ENCODE measurements around the gene SLC12A5.

SLC12A5 gene

DNA sequence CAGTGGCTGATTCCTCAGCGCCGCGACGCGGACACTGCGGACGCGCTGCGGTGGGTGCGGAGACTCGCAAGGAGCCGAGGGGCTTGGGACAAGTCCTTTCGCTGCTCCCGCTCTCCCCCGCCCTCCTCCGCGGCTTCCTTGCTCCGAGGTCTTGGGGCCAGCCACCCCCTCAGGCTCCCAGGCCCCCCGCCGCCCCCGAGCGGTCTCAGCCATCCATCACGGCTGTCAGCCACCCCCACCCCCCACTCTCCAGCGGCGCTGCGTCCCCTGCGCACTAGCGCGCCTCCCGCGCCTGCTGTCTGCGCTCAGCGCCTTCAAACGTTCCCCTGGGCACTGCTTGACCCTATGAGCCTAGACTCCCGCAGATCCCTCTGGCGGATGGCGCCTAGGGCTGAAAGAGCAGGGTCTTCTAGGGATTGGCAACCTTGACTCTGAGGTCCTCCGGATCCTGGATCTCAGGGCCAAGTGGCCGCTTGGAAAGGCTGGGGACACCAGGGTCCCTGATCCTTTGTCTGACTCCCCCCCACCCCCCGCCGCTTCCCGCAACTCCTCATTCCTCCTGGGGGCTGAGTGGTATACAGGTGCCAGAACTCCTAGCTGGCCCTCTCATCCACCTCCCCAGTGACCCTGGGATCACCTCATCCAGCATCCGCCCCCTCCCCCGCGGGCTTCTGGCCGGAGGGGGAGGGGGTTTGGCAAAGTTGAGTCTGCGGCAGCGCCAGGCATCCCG is 1.4 kb downstream of the SLC12A5 start:
- Histone ChIP-seq H3K9me3 (ENCODE audit: insufficient read depth, low read depth, low read length) (peaks cover 4% of the 10 kb centered on the region), H3K9ac (ENCODE audit: low read length) (no peak overlapping the region), H2AFZ (ENCODE audit: insufficient read depth, low read length, poor library complexity) (no peak overlapping the region), H4K8ac (ENCODE audit: low read depth, low read length) (no peak overlapping the region), H2BK120ac (ENCODE audit: insufficient read depth, low read length, poor library complexity) (no peak overlapping the region), H3K4me1 (ENCODE audit: control insufficient read depth in 1 of 2, insufficient read depth in 2 of 2, low read length in 2 of 2) (peaks cover 0 to 6% of the 10 kb centered on the region in 2 experiments), H2BK5ac (ENCODE audit: low read depth, low read length, poor library complexity) (no peak overlapping the region), H4K91ac (ENCODE audit: low read depth, low read length) (no peak overlapping the region), H3K18ac (ENCODE audit: low read length) (no peak overlapping the region), H2BK12ac (ENCODE audit: low read length) (no peak overlapping the region), H3K23ac (ENCODE audit: low read length) (no peak overlapping the region), H3K4ac (ENCODE audit: low read depth, low read length) (no peak overlapping the region), H3K36me3 (ENCODE audit: control insufficient read depth in 1 of 2, insufficient read depth in 2 of 2, low read length in 2 of 2) (no peaks in the 10 kb centered on the region), H3K79me1 (ENCODE audit: low read length) (no peaks in the 10 kb centered on the region), H3K27ac (ENCODE audit: low read depth, low read length) (no peak overlapping the region), H3K4me2 (ENCODE audit: low read length) (no peak overlapping the region), H3K4me3 (ENCODE audit: low read depth, low read length) (no peak overlapping the region), H3K14ac (ENCODE audit: low read length) (no peak overlapping the region), H3K27me3 (ENCODE audit: insufficient read depth, low read length) (peaks cover 61% of the 10 kb centered on the region), H2AK5ac (ENCODE audit: low read length) (no peak overlapping the region), H4K12ac (ENCODE audit: low read depth, low read length) (no peak overlapping the region), H3K79me2 (ENCODE audit: control insufficient read depth, insufficient read depth, low read length, poor library complexity) (no peaks in the 10 kb centered on the region)
- no CpG with 5 or more reads among the region's 49 CpGs for WGBS (ENCODE audit: extremely low coverage, insufficient coverage, insufficient read length)
- DNase-seq: no peak

DNA sequence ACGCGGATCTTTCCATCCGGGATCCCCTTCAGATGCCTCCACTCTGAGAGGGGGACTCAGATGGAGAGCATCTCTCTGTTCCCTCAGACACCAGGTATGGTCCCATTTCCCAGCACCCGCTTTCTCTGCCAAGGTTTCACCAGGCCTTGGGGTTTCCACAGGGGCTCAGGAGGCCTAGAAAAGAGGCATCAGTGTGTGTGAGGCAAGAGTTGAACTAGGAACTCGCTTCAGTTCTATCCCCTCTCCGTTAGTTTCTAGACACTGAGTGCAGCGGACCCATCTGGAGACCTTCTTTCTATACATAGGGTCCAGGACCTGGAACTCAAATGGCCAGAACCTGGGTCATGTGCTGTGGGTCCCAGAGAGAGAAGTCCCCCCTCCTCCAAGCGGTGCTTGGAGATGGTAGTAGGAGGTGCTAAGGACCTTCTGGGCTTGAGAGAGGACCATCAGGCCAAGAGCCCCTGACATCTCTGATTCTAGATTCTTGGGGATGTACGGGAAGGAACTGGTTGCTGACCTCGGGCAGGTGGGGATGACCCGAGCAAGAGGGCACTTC is 2.1 kb downstream of the SLC12A5 start:
- no peak overlapping the region for H2BK5ac ChIP-seq (ENCODE audit: low read depth, low read length, poor library complexity)
- WGBS (ENCODE audit: extremely low coverage, insufficient coverage, insufficient read length): no CpG with 5 or more reads among the region's 11 CpGs

DNA sequence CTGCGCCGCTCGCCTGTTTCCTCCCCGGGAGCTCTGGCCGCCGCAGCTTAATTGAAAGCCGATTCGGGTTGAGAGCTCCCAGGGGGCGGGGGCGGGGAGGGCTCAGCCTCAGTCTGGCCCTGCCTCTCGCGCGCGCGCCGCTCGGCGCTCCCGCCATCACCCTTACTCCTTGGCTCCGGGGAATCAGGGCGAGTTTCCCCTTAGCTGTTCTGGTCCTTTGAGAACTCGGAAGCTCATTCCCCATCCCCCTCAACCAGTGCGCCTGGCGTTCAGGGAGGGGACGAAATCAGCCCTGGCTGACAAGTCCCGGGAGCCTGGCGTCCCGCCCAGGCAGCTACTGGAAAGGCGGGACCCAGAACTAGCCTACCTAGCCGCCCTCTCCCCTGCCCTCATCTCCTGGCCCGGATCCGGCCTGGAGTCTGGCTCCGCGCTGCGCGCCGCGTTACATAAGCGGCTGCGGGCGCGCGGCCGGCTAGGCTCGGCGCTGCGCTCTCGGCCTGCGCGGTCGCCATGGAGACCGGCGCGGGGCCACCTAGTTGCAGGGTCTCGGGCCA is 2.8 kb downstream of the SLC12A5 start:
- WGBS (ENCODE audit: extremely low coverage, insufficient coverage, insufficient read length): no CpG with 5 or more reads among the region's 55 CpGs
- Histone ChIP-seq H2BK5ac (ENCODE audit: low read depth, low read length, poor library complexity) (no peak overlapping the region), H4K12ac (ENCODE audit: low read depth, low read length) (no peak overlapping the region), H3K4me2 (ENCODE audit: low read length) (peak overlapping the region; percentile 54), H3K4me3 (ENCODE audit: low read depth, low read length) (no peak overlapping the region), H3K4ac (ENCODE audit: low read depth, low read length) (no peak overlapping the region), H3K18ac (ENCODE audit: low read length) (no peak overlapping the region), H2BK120ac (ENCODE audit: insufficient read depth, low read length, poor library complexity) (no peak overlapping the region), H3K4me1 (ENCODE audit: control insufficient read depth in 1 of 2, insufficient read depth in 2 of 2, low read length in 2 of 2) (peaks cover 0 to 6% of the 10 kb centered on the region in 2 experiments), H3K9me3 (ENCODE audit: insufficient read depth, low read depth, low read length) (peaks cover 4% of the 10 kb centered on the region), H4K8ac (ENCODE audit: low read depth, low read length) (no peak overlapping the region), H3K27ac (ENCODE audit: low read depth, low read length) (no peak overlapping the region), H3K27me3 (ENCODE audit: insufficient read depth, low read length) (peaks cover 61% of the 10 kb centered on the region), H2AK5ac (ENCODE audit: low read length) (no peak overlapping the region), H3K79me1 (ENCODE audit: low read length) (no peaks in the 10 kb centered on the region), H2BK12ac (ENCODE audit: low read length) (no peak overlapping the region), H3K23ac (ENCODE audit: low read length) (no peak overlapping the region), H3K14ac (ENCODE audit: low read length) (no peak overlapping the region), H4K91ac (ENCODE audit: low read depth, low read length) (no peak overlapping the region), H3K36me3 (ENCODE audit: control insufficient read depth in 1 of 2, insufficient read depth in 2 of 2, low read length in 2 of 2) (no peaks in the 10 kb centered on the region), H2AFZ (ENCODE audit: insufficient read depth, low read length, poor library complexity) (no peak overlapping the region), H3K79me2 (ENCODE audit: control insufficient read depth, insufficient read depth, low read length, poor library complexity) (no peaks in the 10 kb centered on the region), H3K9ac (ENCODE audit: low read length) (no peak overlapping the region)
- peak; percentile 45 to 72 for DNase-seq

More for the DNA sequence above, 2.1 kb downstream of the SLC12A5 start:
- Histone ChIP-seq H3K27ac (ENCODE audit: low read depth, low read length) (no peak overlapping the region), H4K91ac (ENCODE audit: low read depth, low read length) (no peak overlapping the region), H3K27me3 (ENCODE audit: insufficient read depth, low read length) (peaks cover 61% of the 10 kb centered on the region), H3K36me3 (ENCODE audit: control insufficient read depth in 1 of 2, insufficient read depth in 2 of 2, low read length in 2 of 2) (no peaks in the 10 kb centered on the region), H4K12ac (ENCODE audit: low read depth, low read length) (no peak overlapping the region), H3K14ac (ENCODE audit: low read length) (no peak overlapping the region), H3K23ac (ENCODE audit: low read length) (no peak overlapping the region), H3K79me2 (ENCODE audit: control insufficient read depth, insufficient read depth, low read length, poor library complexity) (no peaks in the 10 kb centered on the region), H3K9ac (ENCODE audit: low read length) (no peak overlapping the region), H3K9me3 (ENCODE audit: insufficient read depth, low read depth, low read length) (peaks cover 4% of the 10 kb centered on the region), H2AFZ (ENCODE audit: insufficient read depth, low read length, poor library complexity) (no peak overlapping the region), H2AK5ac (ENCODE audit: low read length) (no peak overlapping the region), H3K18ac (ENCODE audit: low read length) (no peak overlapping the region), H4K8ac (ENCODE audit: low read depth, low read length) (no peak overlapping the region), H3K79me1 (ENCODE audit: low read length) (no peaks in the 10 kb centered on the region), H3K4me2 (ENCODE audit: low read length) (no peak overlapping the region), H3K4me1 (ENCODE audit: control insufficient read depth in 1 of 2, insufficient read depth in 2 of 2, low read length in 2 of 2) (peaks cover 0 to 6% of the 10 kb centered on the region in 2 experiments), H2BK120ac (ENCODE audit: insufficient read depth, low read length, poor library complexity) (no peak overlapping the region), H2BK12ac (ENCODE audit: low read length) (no peak overlapping the region), H3K4ac (ENCODE audit: low read depth, low read length) (no peak overlapping the region), H3K4me3 (ENCODE audit: low read depth, low read length) (no peak overlapping the region)
- DNase-seq: no peak

DNA sequence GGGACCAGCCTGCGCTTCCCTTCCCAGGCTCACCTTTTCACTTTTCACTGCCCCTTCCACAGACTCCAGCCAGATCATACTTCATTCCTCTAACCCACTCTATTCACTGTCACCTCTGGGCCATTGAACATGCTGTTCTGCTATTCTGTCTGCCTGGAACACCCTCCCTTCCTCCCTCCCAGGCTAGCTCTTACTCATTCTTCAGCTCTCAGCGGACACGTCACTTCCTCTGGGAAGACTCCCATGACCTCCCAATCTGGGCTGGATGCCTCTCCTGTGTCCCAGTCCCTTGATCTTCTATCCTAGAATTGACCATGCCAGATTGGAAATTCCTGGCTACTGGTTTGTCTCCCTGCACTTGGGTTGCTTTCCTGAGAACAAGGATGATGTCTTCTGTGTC is 5.0 kb downstream of the SLC12A5 start:
- Histone ChIP-seq H3K9ac (ENCODE audit: low read length) (no peak overlapping the region), H2BK12ac (ENCODE audit: low read length) (no peak overlapping the region), H3K79me2 (ENCODE audit: control insufficient read depth, insufficient read depth, low read length, poor library complexity) (no peaks in the 10 kb centered on the region), H2AK5ac (ENCODE audit: low read length) (no peak overlapping the region), H2BK120ac (ENCODE audit: insufficient read depth, low read length, poor library complexity) (no peak overlapping the region), H3K14ac (ENCODE audit: low read length) (no peak overlapping the region), H4K12ac (ENCODE audit: low read depth, low read length) (no peak overlapping the region), H2BK5ac (ENCODE audit: low read depth, low read length, poor library complexity) (no peak overlapping the region), H3K27me3 (ENCODE audit: insufficient read depth, low read length) (peaks cover 58% of the 10 kb centered on the region), H3K4me2 (ENCODE audit: low read length) (no peak overlapping the region), H3K4ac (ENCODE audit: low read depth, low read length) (no peak overlapping the region), H3K18ac (ENCODE audit: low read length) (no peak overlapping the region), H3K79me1 (ENCODE audit: low read length) (no peaks in the 10 kb centered on the region), H3K4me3 (ENCODE audit: low read depth, low read length) (no peak overlapping the region), H4K8ac (ENCODE audit: low read depth, low read length) (no peak overlapping the region), H3K23ac (ENCODE audit: low read length) (no peak overlapping the region), H3K9me3 (ENCODE audit: insufficient read depth, low read depth, low read length) (peaks cover 4% of the 10 kb centered on the region), H2AFZ (ENCODE audit: insufficient read depth, low read length, poor library complexity) (no peak overlapping the region), H3K36me3 (ENCODE audit: control insufficient read depth in 1 of 2, insufficient read depth in 2 of 2, low read length in 2 of 2) (no peaks in the 10 kb centered on the region), H3K27ac (ENCODE audit: low read depth, low read length) (no peak overlapping the region), H3K4me1 (ENCODE audit: control insufficient read depth in 1 of 2, insufficient read depth in 2 of 2, low read length in 2 of 2) (peaks cover 0 to 6% of the 10 kb centered on the region in 2 experiments), H4K91ac (ENCODE audit: low read depth, low read length) (no peak overlapping the region)
- WGBS (ENCODE audit: extremely low coverage, insufficient coverage, insufficient read length): no CpG with 5 or more reads among the region's 3 CpGs
- no peak for DNase-seq

Measured in trophoblast cell (in vitro differentiated cells and primary cell).